Measurements from ENCODE around the gene TMEM191B.
"Not testable (repeated sequence)": the region's sequence is repeated elsewhere in the genome, so short reads cannot be mapped to it uniquely, and the experiment has no call there.

Gene TMEM191B

GRCh38 chr22:18558939-18559338, 31.3 kb downstream of the TMEM191B start:
- DNase-seq = not testable (repeated sequence)

GRCh38 chr22:18560099-18560974, 32.7 kb downstream of the TMEM191B start:
- DNase-seq = not testable (repeated sequence)

- not testable (repeated sequence) for DNase-seq
Measured at GRCh38 chr22:18570509-18571246, 43.1 kb downstream of the TMEM191B start.

- not testable (repeated sequence) for DNase-seq
Measured at GRCh38 chr22:18573483-18574164, 46.0 kb downstream of the TMEM191B start.

GRCh38 chr22:18574555-18574954, 47.0 kb downstream of the TMEM191B start:
- not testable (repeated sequence) for DNase-seq

- not testable (repeated sequence) for DNase-seq
Measured at GRCh38 chr22:18575686-18576085, 48.1 kb downstream of the TMEM191B start.

GRCh38 chr22:18577090-18577818, 49.7 kb downstream of the TMEM191B start:
- DNase-seq = not testable (repeated sequence)

GRCh38 chr22:18577847-18578246, 50.2 kb downstream of the TMEM191B start:
- DNase-seq = not testable (repeated sequence)
